Measurements from ENCODE around the gene RSU1. TPM values are rescaled to one million over a fixed set of nuclear protein-coding genes. Genes with fewer than 3 reads are reported as not detected.

Gene RSU1
- total and polyA plus RNA-seq, 2 donors (not counting 1 experiment from before 2014, with no cell fraction given), result 46.9 to 252 TPM

DNA sequence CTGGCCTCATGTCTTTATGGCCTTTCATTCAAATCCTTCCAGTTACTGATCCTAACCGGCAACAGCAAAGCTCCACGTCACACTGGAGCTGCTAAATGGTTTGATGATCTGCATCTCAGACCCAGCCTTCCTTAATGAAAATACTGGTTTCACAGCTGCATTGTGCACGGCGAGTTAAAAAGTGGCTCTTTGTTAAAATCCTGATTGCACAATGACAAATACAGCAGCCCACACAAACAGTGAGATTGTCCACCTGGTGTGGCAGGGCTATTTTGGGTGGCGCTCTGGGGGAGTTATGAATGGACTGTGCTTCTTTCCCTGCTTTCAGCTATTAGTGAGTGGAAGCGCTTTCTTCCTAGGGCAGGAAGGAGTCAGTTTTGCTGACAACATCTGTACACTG is 232.1 kb downstream of the RSU1 start:
- Histone ChIP-seq H3K36me3 (ENCODE audit: control insufficient read depth, insufficient read depth, low read length) (no peaks in the 10 kb centered on the region), H3K4me1 (ENCODE audit: control insufficient read depth, extremely low read depth, insufficient read depth, low read length) (no peaks in the 10 kb centered on the region), H3K27me3 (ENCODE audit: control insufficient read depth, insufficient read depth, low read length) (no peaks in the 10 kb centered on the region), H4K20me1 (ENCODE audit: control insufficient read depth, extremely low read depth, insufficient read depth, low read length) (peaks cover 2% of the 10 kb centered on the region), H3K27ac (ENCODE audit: insufficient read depth, low read length) (no peak overlapping the region), H3K4me3 (replicated peaks in 1 of 4; ENCODE audit: control extremely low read depth in 1 of 4, insufficient read depth in 1 of 4, low read depth in 3 of 4, low read length in 4 of 4) (no peak overlapping the region), H3K4me2 (ENCODE audit: extremely low read depth, insufficient read depth, low read length) (no peak overlapping the region), H2AFZ (ENCODE audit: low read length) (no peak overlapping the region), H3K9me3 (ENCODE audit: control insufficient read depth, insufficient read depth, low read depth, low read length) (no peaks in the 10 kb centered on the region), H3K9ac (ENCODE audit: insufficient read depth, low read length) (no peak overlapping the region), H3K79me2 (ENCODE audit: control insufficient read depth, insufficient read depth, low read length) (no peaks in the 10 kb centered on the region)
- TF ChIP-seq, protein P1, sequence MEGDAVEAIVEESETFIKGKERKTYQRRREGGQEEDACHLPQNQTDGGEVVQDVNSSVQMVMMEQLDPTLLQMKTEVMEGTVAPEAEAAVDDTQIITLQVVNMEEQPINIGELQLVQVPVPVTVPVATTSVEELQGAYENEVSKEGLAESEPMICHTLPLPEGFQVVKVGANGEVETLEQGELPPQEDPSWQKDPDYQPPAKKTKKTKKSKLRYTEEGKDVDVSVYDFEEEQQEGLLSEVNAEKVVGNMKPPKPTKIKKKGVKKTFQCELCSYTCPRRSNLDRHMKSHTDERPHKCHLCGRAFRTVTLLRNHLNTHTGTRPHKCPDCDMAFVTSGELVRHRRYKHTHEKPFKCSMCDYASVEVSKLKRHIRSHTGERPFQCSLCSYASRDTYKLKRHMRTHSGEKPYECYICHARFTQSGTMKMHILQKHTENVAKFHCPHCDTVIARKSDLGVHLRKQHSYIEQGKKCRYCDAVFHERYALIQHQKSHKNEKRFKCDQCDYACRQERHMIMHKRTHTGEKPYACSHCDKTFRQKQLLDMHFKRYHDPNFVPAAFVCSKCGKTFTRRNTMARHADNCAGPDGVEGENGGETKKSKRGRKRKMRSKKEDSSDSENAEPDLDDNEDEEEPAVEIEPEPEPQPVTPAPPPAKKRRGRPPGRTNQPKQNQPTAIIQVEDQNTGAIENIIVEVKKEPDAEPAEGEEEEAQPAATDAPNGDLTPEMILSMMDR (conservative IDR thresholded peaks at IDR 0.05 in 1 of 2, IDR thresholded peaks at IDR 0.05 in 1 of 2; ENCODE audit: low read depth in 1 of 2, low read length in 2 of 2), result no peak
- TF ChIP-seq EZH2 (IDR thresholded peaks at IDR 0.05; ENCODE audit: low read length, missing control alignments), result no peak
- no peak for DNase-seq (ENCODE audit: low read depth in 2 of 2)

DNA sequence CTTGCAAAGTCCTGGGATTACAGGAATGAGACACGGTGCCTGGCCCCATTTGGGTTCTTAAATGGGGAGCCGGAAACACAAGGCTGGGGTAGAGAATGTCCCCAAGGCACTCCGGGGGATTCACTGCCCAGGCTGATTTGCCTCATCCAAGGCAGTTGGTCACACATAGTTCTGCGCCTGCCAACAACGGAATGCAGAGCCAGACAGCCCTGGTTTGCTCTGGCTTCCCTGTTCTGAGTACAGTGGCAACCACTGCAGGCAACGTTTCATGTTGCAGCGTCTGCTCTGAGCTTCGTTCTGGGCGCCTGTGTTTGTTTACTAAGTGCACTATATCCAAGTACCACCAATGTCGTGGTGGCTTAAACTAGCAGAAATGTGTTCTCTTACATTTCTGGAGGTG is 233.8 kb downstream of the RSU1 start:
- no peak overlapping the region for H3K4me2 ChIP-seq (ENCODE audit: extremely low read depth, insufficient read depth, low read length)
- H4K20me1 ChIP-seq (ENCODE audit: control insufficient read depth, extremely low read depth, insufficient read depth, low read length), result peaks cover 2% of the 10 kb centered on the region
- TF ChIP-seq, protein P1 (conservative IDR thresholded peaks at IDR 0.05 in 1 of 2, IDR thresholded peaks at IDR 0.05 in 1 of 2; ENCODE audit: low read depth in 1 of 2, low read length in 2 of 2), result no peak
- no peak for TF ChIP-seq EZH2 (IDR thresholded peaks at IDR 0.05; ENCODE audit: low read length, missing control alignments)
- no peaks in the 10 kb centered on the region for H3K4me1 ChIP-seq (ENCODE audit: control insufficient read depth, extremely low read depth, insufficient read depth, low read length)
- H3K9me3 ChIP-seq (ENCODE audit: control insufficient read depth, insufficient read depth, low read depth, low read length), result no peaks in the 10 kb centered on the region
- H3K27ac ChIP-seq (ENCODE audit: insufficient read depth, low read length), result no peak overlapping the region
- H3K27me3 ChIP-seq (ENCODE audit: control insufficient read depth, insufficient read depth, low read length), result no peaks in the 10 kb centered on the region
- no peaks in the 10 kb centered on the region for H3K79me2 ChIP-seq (ENCODE audit: control insufficient read depth, insufficient read depth, low read length)
- no peaks in the 10 kb centered on the region for H3K36me3 ChIP-seq (ENCODE audit: control insufficient read depth, insufficient read depth, low read length)
- H2AFZ ChIP-seq (ENCODE audit: low read length), result no peak overlapping the region
- H3K9ac ChIP-seq (ENCODE audit: insufficient read depth, low read length), result no peak overlapping the region
- DNase-seq (ENCODE audit: low read depth in 2 of 2), result no peak
- H3K4me3 ChIP-seq (replicated peaks in 1 of 4; ENCODE audit: control extremely low read depth in 1 of 4, insufficient read depth in 1 of 4, low read depth in 3 of 4, low read length in 4 of 4), result no peak overlapping the region

DNA sequence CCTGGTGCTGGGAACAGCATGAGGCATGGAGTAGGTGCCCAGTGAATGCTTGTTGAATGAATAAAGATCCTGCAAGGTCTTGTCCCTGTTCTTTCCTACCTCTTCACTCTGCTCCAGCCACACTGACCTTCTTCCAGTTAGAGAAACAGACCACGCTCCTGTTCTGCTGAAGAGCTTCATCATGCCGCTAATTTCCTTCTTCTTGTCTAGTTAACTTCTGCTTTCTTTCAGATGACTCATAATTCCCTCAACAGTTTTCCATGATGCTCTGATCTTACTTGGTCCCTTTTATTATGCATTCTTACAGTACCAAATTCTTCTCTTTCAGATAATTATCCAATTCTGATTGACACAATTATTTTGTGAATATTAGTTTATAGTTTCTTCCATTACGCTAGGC is 236.0 kb downstream of the RSU1 start:
- H3K79me2 ChIP-seq (ENCODE audit: control insufficient read depth, insufficient read depth, low read length), result no peaks in the 10 kb centered on the region
- DNase-seq (ENCODE audit: low read depth in 2 of 2), result no peak
- H3K36me3 ChIP-seq (ENCODE audit: control insufficient read depth, insufficient read depth, low read length), result no peaks in the 10 kb centered on the region
- no peak overlapping the region for H2AFZ ChIP-seq (ENCODE audit: low read length)
- no peak overlapping the region for H3K9ac ChIP-seq (ENCODE audit: insufficient read depth, low read length)
- H3K4me3 ChIP-seq (replicated peaks in 1 of 4; ENCODE audit: control extremely low read depth in 1 of 4, insufficient read depth in 1 of 4, low read depth in 3 of 4, low read length in 4 of 4), result no peak overlapping the region
- no peak overlapping the region for H3K27ac ChIP-seq (ENCODE audit: insufficient read depth, low read length)
- peaks cover 2% of the 10 kb centered on the region for H4K20me1 ChIP-seq (ENCODE audit: control insufficient read depth, extremely low read depth, insufficient read depth, low read length)
- H3K4me2 ChIP-seq (ENCODE audit: extremely low read depth, insufficient read depth, low read length), result no peak overlapping the region
- no peaks in the 10 kb centered on the region for H3K9me3 ChIP-seq (ENCODE audit: control insufficient read depth, insufficient read depth, low read depth, low read length)
- H3K4me1 ChIP-seq (ENCODE audit: control insufficient read depth, extremely low read depth, insufficient read depth, low read length), result no peaks in the 10 kb centered on the region
- TF ChIP-seq, protein P1 (conservative IDR thresholded peaks at IDR 0.05 in 1 of 2, IDR thresholded peaks at IDR 0.05 in 1 of 2; ENCODE audit: low read depth in 1 of 2, low read length in 2 of 2), result no peak
- no peaks in the 10 kb centered on the region for H3K27me3 ChIP-seq (ENCODE audit: control insufficient read depth, insufficient read depth, low read length)
